T-helper 17 cell (primary cell): ENCODE measurements around the gene RHOH. TPM values are rescaled to one million over a fixed set of nuclear protein-coding genes. Genes with fewer than 3 reads are reported as not detected.
"Not testable (repeated sequence)": the region's sequence is repeated elsewhere in the genome, so short reads cannot be mapped to it uniquely, and the experiment has no call there.

Experiments
- ATAC-seq: fragments of 150-1000 bp; cut with Tn5 transposase; 2 replicates; pipeline ENCODE4 v1.10.0; 2021; ENCODE audit warnings: mild to moderate bottlenecking, moderate library complexity
- DNase-seq, 3 donors: peaks; one replicate each; pipeline versions ENCODE4 v3.0.0 to v3.0.0-alpha.2; 2020 to 2021
- H3K9me3 ChIP-seq: one replicate; pipeline ENCODE4 v1.7.0; 2013; ENCODE audit warnings: low read length, mild to moderate bottlenecking; ENCODE audit not compliant: control insufficient read depth, poor library complexity, severe bottlenecking
- H3K27ac Mint-ChIP-seq: one replicate; pipeline ENCODE4 v1.8.0; 2022; ENCODE audit warnings: mild to moderate bottlenecking, moderate library complexity, mixed read lengths
- H3K27me3 Mint-ChIP-seq: one replicate; pipeline ENCODE4 v1.8.0; 2022; ENCODE audit warnings: mixed read lengths
- H3K36me3 Mint-ChIP-seq: one replicate; pipeline ENCODE4 v1.8.0; 2022; ENCODE audit warnings: low read depth, mixed read lengths
- H3K4me1 Mint-ChIP-seq: one replicate; pipeline ENCODE4 v1.8.0; 2022; ENCODE audit warnings: mild to moderate bottlenecking, mixed read lengths
- H3K4me3 Mint-ChIP-seq: one replicate; pipeline ENCODE4 v1.8.0; 2022; ENCODE audit warnings: mild to moderate bottlenecking, moderate library complexity, mixed read lengths
- total RNA-seq, 4 donors: library from RNA in 2 of 4; stranded (reverse) in 2 of 4; gene quantifications; one replicate each; pipeline ENCODE4 v1.2.3 and lab custom pipeline; 2022 to 2026

Gene RHOH, protein sequence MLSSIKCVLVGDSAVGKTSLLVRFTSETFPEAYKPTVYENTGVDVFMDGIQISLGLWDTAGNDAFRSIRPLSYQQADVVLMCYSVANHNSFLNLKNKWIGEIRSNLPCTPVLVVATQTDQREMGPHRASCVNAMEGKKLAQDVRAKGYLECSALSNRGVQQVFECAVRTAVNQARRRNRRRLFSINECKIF
- 100 to 1,000 TPM; 439 to 459 TPM for total RNA-seq
- 171 to 373 reads per million in 2 donors for total RNA-seq (lab: John Stamatoyannopoulos, UW)

DNA sequence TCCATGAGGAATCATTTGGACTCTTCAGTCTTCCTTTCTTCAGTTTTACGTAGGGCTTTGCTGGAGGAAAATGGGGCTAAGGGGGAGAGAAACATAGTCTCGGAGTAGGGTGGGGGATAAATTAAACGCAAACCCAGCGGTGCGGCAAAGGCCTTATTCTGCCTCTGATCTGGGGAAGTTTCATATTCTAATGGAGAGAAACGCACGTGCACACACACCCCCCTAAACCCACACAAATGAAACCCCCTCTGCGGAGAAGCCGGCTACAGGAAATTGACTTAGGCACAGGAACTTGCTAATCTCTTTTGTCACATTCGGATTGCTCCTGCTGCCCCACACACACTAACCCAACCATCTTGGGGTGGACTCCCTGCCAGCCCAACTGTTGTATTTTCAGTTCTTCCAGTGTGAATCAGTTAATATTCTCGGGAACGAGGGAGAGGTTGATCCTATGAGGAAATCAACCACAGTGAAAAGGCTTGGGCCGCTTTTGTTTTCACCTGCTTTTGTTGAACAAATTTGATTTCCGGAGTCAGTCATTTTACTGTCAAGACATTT is at the start of gene RHOH:
Gene RHOH, plus strand, starts transcription at position 308 of the 558 bp plus-strand sequence. CDS start 46,356 bp downstream, outside the sequence.
- peak; percentile 50 for ATAC-seq
- no peaks in the 10 kb centered on the region for H3K9me3 ChIP-seq
- peaks cover 62% of the 10 kb centered on the region for H3K4me1 Mint-ChIP-seq
- peak within 1 kb of the TSS; percentile 99 for H3K27ac Mint-ChIP-seq
- peaks cover 15% of the 10 kb centered on the region for H3K36me3 Mint-ChIP-seq
- peak within 1 kb of the TSS; percentile 98 for H3K4me3 Mint-ChIP-seq
- peak; percentile 46 to 66 (median 61) for DNase-seq
- no peaks in the 10 kb centered on the region for H3K27me3 Mint-ChIP-seq

DNA sequence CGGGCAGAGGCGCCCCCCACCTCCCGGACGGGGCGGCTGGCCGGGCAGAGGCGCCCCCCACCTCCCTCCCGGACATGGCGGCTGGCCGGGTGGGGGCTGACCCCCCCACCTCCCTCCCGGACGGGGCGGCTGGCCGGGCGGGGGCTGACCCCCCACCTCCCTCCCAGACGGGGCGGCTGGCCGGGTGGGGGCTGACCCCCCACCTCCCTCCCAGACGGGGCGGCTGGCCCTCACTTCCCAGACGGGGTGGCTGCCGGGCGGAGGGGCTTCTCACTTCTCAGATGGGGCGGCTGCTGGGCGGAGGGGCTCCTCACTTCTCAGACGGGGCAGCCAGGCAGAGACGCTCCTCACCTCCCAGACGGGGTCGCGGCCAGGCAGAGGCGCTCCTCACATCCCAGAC is 49.3 kb upstream of the RHOH start:
- not testable (repeated sequence) for H3K27ac Mint-ChIP-seq, H3K27me3 Mint-ChIP-seq, H3K4me3 Mint-ChIP-seq, H3K4me1 Mint-ChIP-seq, H3K9me3 ChIP-seq, ATAC-seq, DNase-seq, H3K36me3 Mint-ChIP-seq

DNA sequence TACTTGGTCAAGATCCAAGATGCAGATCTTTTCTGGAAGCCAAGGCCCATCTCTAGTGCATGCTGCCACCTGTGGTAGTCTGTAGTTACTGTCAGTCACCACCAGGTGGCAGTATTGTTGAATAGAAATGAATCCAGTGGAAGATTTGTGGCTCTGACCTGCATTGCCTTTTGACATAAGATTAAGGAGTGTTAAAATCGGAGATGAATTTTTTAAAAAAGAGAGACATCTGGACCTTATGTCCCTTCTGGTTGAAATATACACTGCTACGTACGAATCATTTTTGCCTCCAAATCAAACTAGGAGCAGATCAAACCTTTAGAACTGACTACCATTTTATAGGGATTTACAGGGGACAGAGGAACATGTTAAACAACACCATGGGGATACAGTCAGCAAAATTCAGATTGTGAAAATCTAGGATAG is 46.9 kb upstream of the RHOH start:
- ATAC-seq (peak; percentile 93), DNase-seq (peak; percentile 24 to 64 (median 41))
- peak overlapping the region; percentile 5 for H3K4me3 Mint-ChIP-seq
- peaks cover 2% of the 10 kb centered on the region for H3K9me3 ChIP-seq
- H3K27ac Mint-ChIP-seq: peak overlapping the region; percentile 67
- no peaks in the 10 kb centered on the region for H3K27me3 Mint-ChIP-seq
- H3K36me3 Mint-ChIP-seq: no peaks in the 10 kb centered on the region
- peaks cover 7% of the 10 kb centered on the region for H3K4me1 Mint-ChIP-seq

DNA sequence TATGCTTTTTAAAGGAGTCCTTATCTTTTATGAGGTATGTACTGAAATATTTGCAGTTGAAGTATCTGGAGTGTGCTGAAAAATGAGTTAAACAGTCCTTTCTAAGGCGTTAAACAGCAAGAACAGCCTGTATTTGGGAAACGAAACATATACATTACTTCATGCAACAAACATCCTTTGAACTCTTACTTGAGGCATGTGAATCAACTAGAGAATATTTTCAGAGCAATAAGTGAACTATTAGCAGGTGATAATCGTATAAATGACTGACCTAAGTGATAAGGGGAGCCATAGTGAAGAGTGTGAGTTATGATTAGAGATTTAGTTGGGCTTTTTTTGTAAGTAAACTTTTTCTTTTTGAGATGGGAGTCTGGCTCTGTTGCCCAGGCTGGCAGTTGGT is 45.9 kb upstream of the RHOH start:
- no peaks in the 10 kb centered on the region for H3K27me3 Mint-ChIP-seq
- H3K4me3 Mint-ChIP-seq: no peak overlapping the region
- peak overlapping the region; percentile 67 for H3K27ac Mint-ChIP-seq
- no peaks in the 10 kb centered on the region for H3K36me3 Mint-ChIP-seq
- H3K9me3 ChIP-seq: peaks cover 2% of the 10 kb centered on the region
- no peak for DNase-seq
- no peak for ATAC-seq
- peaks cover 7% of the 10 kb centered on the region for H3K4me1 Mint-ChIP-seq

DNA sequence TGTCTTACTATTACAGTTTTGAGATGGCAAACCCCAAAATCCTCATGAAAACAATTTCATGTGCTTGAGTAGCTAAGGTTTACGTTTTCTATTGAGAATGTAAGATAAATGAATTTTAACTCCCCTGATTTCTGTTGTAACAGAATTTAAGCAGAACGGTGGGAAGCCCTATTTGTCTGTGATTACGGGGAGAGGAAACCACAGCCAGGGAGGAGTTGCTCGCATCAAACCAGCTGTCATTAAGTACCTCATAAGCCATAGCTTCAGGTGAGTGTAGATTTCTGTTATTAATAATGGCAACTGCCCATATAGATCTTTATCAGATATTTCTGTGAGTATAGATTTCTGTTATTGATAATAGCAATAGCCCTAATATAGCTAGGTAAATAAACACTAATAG is 44.2 kb upstream of the RHOH start:
- H3K9me3 ChIP-seq: peaks cover 2% of the 10 kb centered on the region
- Mint-ChIP-seq H3K27ac (peak overlapping the region; percentile 16), H3K4me1 (peaks cover 7% of the 10 kb centered on the region), H3K36me3 (no peaks in the 10 kb centered on the region), H3K4me3 (no peak overlapping the region), H3K27me3 (no peaks in the 10 kb centered on the region)
- ATAC-seq (peak; percentile 81), DNase-seq (no peak)

DNA sequence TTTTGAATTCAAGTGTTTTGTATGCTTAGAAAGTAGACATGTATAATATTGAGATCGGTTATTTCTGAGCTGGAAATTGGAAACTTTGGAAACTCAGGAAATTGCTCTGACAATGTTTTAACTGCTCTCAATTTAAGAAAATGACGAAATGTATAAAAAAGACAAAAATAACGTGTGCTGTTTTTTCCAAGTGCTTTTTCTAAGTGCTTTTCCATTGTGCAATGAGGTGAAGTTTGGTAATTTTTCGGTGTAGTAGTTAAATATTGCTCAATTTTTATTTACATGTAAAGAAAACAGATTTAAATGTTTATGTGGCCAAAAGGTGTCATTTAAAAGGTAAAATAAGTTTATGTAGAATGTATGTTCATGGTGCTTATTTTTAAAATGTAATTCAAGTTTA is 39.4 kb upstream of the RHOH start:
- Mint-ChIP-seq H3K27ac (no peak overlapping the region), H3K36me3 (no peaks in the 10 kb centered on the region), H3K4me3 (no peak overlapping the region), H3K4me1 (peaks cover 5% of the 10 kb centered on the region), H3K27me3 (no peaks in the 10 kb centered on the region)
- ATAC-seq (no peak), DNase-seq (no peak)
- H3K9me3 ChIP-seq: no peaks in the 10 kb centered on the region

DNA sequence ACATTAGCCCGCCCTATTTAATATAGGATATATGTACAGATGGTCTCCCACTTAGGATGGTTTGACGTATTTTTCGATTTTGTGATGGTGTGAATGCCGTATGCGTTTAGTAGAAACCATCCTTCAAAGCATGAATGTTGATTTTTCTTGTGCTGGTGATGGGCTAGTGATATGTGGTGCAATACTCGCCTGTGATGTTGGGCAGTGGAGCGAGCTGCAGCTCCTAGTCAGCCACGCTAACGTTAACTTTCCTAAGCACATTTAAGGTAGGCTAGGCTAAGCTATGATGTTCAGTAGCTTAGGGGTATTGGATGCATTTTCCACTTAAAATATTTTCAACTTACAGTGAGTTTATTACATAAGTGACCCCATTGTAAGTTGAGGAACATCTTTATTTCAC is 36.6 kb upstream of the RHOH start:
- H3K4me3 Mint-ChIP-seq: no peak overlapping the region
- DNase-seq (no peak), ATAC-seq (no peak)
- no peaks in the 10 kb centered on the region for H3K27me3 Mint-ChIP-seq
- H3K36me3 Mint-ChIP-seq: peaks cover 5% of the 10 kb centered on the region
- peaks cover 6% of the 10 kb centered on the region for H3K4me1 Mint-ChIP-seq
- H3K27ac Mint-ChIP-seq: no peak overlapping the region
- no peaks in the 10 kb centered on the region for H3K9me3 ChIP-seq

DNA sequence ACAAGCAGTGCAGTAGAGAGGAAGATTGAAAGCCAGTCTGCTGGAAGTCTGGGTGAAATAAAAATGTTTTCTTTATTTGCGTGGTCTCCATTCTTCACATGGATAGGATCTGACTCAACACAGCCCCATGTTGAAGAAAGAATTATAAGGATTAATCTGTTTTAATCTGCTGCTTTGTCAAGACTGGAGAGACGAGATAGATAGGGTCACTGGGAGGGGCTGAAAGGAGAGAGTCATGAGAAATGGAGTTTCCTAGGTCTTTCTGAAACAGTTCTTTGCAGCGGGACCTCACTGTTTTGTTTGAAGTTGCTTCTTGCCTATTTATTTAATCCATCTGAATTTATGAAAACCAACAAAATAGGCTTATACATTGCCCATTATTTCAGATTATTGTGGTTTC is 32.4 kb upstream of the RHOH start:
- Mint-ChIP-seq H3K27ac (no peak overlapping the region), H3K36me3 (peaks cover 10% of the 10 kb centered on the region), H3K27me3 (no peaks in the 10 kb centered on the region), H3K4me3 (no peak overlapping the region), H3K4me1 (peaks cover 6% of the 10 kb centered on the region)
- DNase-seq (no peak), ATAC-seq (no peak)
- H3K9me3 ChIP-seq: no peaks in the 10 kb centered on the region

DNA sequence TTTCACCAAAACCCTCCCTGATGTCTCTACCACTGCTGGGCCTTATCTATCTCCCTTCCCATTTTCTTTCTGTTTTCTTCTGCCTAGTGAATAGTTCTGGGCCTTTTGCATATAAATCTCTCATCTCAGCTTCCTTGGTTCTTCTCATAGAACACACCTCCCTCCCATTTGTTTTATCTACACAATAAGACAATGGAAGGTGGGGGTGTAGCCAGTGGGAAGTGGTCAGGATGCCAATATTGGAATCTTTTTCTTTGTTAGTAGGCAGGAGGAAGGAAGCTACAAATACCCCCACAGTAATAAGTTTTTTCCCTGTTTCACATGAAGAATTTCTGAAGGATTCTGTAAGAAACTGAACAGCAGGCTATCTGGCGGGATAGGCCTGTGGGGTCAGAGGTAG is 30.9 kb upstream of the RHOH start:
- ATAC-seq (no peak), DNase-seq (no peak)
- H3K27ac Mint-ChIP-seq: no peak overlapping the region
- peaks cover 6% of the 10 kb centered on the region for H3K4me1 Mint-ChIP-seq
- H3K9me3 ChIP-seq: no peaks in the 10 kb centered on the region
- H3K27me3 Mint-ChIP-seq: no peaks in the 10 kb centered on the region
- H3K4me3 Mint-ChIP-seq: no peak overlapping the region
- peaks cover 10% of the 10 kb centered on the region for H3K36me3 Mint-ChIP-seq

DNA sequence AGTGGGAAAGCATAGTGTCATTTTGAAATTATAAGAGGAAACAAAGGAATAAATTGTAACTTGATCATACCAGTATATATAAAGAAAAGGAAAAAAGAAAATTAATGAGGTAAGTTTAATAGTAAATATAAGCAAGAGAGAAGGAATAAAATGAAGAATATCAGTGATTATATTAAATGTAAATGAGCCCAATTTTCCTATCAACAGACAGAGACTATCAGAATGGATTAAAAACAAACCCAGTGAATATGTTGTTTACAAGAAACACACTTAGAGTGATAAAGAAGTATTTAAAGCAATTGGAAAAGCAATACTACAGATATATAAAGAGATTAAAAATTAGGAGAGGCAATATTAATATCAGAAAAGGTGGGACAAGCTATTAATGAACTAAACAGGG is 28.8 kb upstream of the RHOH start:
- DNase-seq (no peak), ATAC-seq (no peak)
- H3K36me3 Mint-ChIP-seq: peaks cover 10% of the 10 kb centered on the region
- no peak overlapping the region for H3K4me3 Mint-ChIP-seq
- H3K27me3 Mint-ChIP-seq: no peaks in the 10 kb centered on the region
- no peaks in the 10 kb centered on the region for H3K9me3 ChIP-seq
- no peak overlapping the region for H3K27ac Mint-ChIP-seq
- H3K4me1 Mint-ChIP-seq: peaks cover 13% of the 10 kb centered on the region

DNA sequence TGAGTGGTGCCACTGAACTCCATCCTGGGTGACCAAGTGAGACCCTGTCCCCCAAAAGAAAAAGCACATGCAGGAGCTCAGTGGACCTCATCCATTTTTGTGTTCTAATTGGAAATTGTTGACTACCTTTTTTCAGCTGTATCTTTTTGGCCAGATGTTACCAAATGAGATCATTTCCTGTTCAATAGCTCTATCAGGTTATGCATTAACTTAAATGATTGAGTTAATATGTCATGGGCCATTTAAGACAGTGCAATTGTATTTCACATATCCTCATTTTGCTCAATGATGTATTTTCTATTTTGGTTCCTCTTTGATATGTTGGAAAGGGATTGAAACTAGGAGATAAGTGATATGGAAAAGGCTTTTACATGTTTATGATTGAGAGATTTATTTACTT is 26.2 kb upstream of the RHOH start:
- H3K4me1 Mint-ChIP-seq: peaks cover 14% of the 10 kb centered on the region

DNA sequence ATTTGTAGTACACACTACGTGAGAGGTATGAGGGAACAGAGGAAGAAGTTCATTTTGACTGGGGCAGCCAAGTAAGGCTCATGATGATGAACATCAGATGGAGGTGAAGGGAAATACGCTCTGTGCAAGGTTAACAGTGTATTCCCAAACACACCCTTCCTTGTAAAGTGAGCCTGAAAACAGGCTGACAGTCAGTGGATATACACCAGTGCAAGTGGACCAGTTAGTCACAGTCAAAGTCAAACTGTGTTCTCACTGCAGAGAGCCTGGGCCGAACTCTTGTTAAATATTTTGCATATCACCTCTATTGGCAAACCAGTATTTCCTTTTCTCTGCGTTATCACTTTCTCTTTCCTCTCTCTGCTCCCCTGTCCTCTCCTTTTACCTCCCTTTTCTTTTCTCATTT is 23.4 kb upstream of the RHOH start:
- Mint-ChIP-seq H3K4me3 (no peak overlapping the region), H3K36me3 (no peaks in the 10 kb centered on the region), H3K27me3 (no peaks in the 10 kb centered on the region), H3K4me1 (peaks cover 14% of the 10 kb centered on the region), H3K27ac (peak overlapping the region; percentile 53)
- H3K9me3 ChIP-seq: no peaks in the 10 kb centered on the region
- peak; percentile 40 for ATAC-seq
- DNase-seq: no peak

More for the DNA sequence above, 26.2 kb upstream of the RHOH start:
- H3K9me3 ChIP-seq: no peaks in the 10 kb centered on the region
- ATAC-seq (no peak), DNase-seq (no peak)
- no peak overlapping the region for H3K4me3 Mint-ChIP-seq
- no peaks in the 10 kb centered on the region for H3K27me3 Mint-ChIP-seq
- no peak overlapping the region for H3K27ac Mint-ChIP-seq
- peaks cover 5% of the 10 kb centered on the region for H3K36me3 Mint-ChIP-seq

DNA sequence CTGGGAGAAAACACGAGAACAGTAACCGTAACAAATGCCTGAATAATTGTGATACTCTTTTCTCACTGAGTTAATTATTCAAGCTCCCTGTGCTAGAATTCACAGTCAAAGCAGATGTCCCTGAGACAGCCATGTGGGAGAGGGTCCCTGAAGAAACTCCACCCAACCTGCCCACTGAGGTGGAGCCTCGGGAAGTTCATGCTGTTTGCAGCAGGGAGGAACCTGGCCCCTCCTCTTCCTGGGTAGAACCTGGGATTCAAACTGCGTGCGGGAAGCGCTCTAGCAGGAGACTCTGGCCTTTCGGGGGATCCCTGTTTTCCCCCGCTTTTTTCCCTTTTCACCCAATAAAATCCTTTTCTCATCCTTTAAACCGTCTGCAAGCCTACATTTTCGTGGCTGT is 20.2 kb upstream of the RHOH start:
- ATAC-seq: no peak
- H3K4me1 Mint-ChIP-seq: peaks cover 14% of the 10 kb centered on the region
- H3K9me3 ChIP-seq: no peaks in the 10 kb centered on the region
- no peak for DNase-seq
- no peaks in the 10 kb centered on the region for H3K27me3 Mint-ChIP-seq
- no peak overlapping the region for H3K4me3 Mint-ChIP-seq
- no peak overlapping the region for H3K27ac Mint-ChIP-seq
- H3K36me3 Mint-ChIP-seq: no peaks in the 10 kb centered on the region

DNA sequence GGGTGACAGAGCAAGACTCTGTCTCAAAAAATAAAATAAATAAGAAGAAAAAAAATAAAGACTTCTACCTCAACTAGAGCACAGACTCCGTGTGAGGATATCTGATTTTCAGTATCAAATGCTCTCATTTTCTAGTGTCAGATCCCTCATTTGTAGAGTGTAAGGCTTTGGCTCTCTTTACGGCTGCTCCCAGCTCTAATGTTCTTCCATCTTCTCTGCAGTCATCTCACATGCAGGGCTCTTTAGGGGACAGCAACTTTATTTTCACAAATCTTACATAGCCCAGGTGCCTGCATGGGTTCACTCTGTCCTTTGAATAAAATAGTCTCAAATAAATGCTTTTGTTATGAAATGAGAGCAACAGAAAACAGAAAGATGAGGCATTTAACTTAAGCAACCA is 19.2 kb upstream of the RHOH start:
- H3K36me3 Mint-ChIP-seq: no peaks in the 10 kb centered on the region
- peaks cover 16% of the 10 kb centered on the region for H3K4me1 Mint-ChIP-seq
- no peaks in the 10 kb centered on the region for H3K27me3 Mint-ChIP-seq
- peak overlapping the region; percentile 54 for H3K27ac Mint-ChIP-seq
- DNase-seq: no peak
- H3K9me3 ChIP-seq: no peaks in the 10 kb centered on the region
- H3K4me3 Mint-ChIP-seq: no peak overlapping the region
- no peak for ATAC-seq
